Measurements from ENCODE around the gene DNAJC15. TPM values are rescaled to one million over a fixed set of nuclear protein-coding genes. Genes with fewer than 3 reads are reported as not detected.

Gene DNAJC15
- total and polyA plus RNA-seq, 2 of the 4 experiments (the other 2 are of a cell fraction): 7.0 to 22.0 TPM

DNA sequence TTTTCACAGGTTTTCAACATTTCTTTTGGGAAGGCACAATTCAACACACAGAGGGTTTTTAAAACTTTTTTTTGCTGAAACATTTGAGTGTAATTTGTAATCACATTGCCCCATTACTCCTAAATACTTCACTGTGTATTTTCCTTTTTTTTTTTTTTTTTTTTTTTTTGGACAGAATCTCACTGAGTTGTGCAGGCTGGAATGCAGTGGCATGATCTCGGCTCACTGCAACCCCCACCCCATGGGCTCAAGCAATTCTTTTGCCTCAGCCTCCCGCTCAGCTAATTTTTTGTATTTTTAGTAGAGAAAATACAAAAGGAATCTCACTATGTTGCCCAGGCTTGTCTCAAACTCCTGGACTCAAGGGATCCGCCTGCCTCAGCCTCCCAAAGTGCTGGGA lies 14.8 kb upstream of the DNAJC15 start:
- no peaks in the 10 kb centered on the region for H3K36me3 ChIP-seq (ENCODE audit: control insufficient read depth, insufficient read depth, low read length)
- H2BK20ac ChIP-seq (ENCODE audit: low read depth, low read length): peak overlapping the region; percentile 91
- peak overlapping the region; percentile 86 for H3K14ac ChIP-seq (replicated peaks; ENCODE audit: low read depth, low read length)
- no peaks in the 10 kb centered on the region for H3K79me1 ChIP-seq (ENCODE audit: low read depth in 1 of 2, low read length in 2 of 2)
- H3K23ac ChIP-seq (ENCODE audit: low read depth, low read length): no peak overlapping the region
- no peak overlapping the region for H3K9ac ChIP-seq (ENCODE audit: low read depth, low read length)
- H4K91ac ChIP-seq (ENCODE audit: insufficient read depth, low read depth, low read length): peak overlapping the region; percentile 75
- ATAC-seq (ENCODE audit: low read depth): no peak
- H4K20me1 ChIP-seq (ENCODE audit: insufficient read depth, low read length): no peaks in the 10 kb centered on the region
- H2AFZ ChIP-seq (replicated peaks; ENCODE audit: low read length, poor library complexity): no peak overlapping the region
- peak overlapping the region; percentile 34 for H2BK5ac ChIP-seq (ENCODE audit: low read depth, low read length, poor library complexity, severe bottlenecking)
- H3K4me1 ChIP-seq (ENCODE audit: control insufficient read depth, insufficient read depth, low read length): peaks cover 20% of the 10 kb centered on the region
- TF ChIP-seq SMC3 (IDR thresholded peaks at IDR 0.05; ENCODE audit: low read depth, low read length) (no peak), RCOR1 (IDR thresholded peaks at IDR 0.05; ENCODE audit: insufficient replicate concordance, low read length) (no peak), BHLHE40 (IDR thresholded peaks at IDR 0.05; ENCODE audit: low read depth, low read length) (no peak), CHD1 (IDR thresholded peaks at IDR 0.05; ENCODE audit: low read depth, low read length) (no peak), NFE2L2 (IDR thresholded peaks at IDR 0.05; ENCODE audit: low read depth, low read length) (no peak), MAFK (IDR thresholded peaks at IDR 0.05; ENCODE audit: low read depth, low read length) (no peak), MAZ (IDR thresholded peaks at IDR 0.05; ENCODE audit: borderline replicate concordance, low read depth, low read length) (no peak), CEBPB (IDR thresholded peaks at IDR 0.05; ENCODE audit: low read depth, low read length) (no peak), RFX5 (IDR thresholded peaks at IDR 0.05; ENCODE audit: low read depth, low read length) (no peak), MXI1 (IDR thresholded peaks at IDR 0.05; ENCODE audit: borderline replicate concordance, low read depth, low read length) (no peak), POLR2A (IDR thresholded peaks at IDR 0.05; ENCODE audit: low read depth, low read length) (no peak), RAD21 (IDR thresholded peaks at IDR 0.05; ENCODE audit: low read length) (no peak), FOS (IDR thresholded peaks at IDR 0.05; ENCODE audit: low read depth, low read length) (no peak)
- TF ChIP-seq, protein P1, sequence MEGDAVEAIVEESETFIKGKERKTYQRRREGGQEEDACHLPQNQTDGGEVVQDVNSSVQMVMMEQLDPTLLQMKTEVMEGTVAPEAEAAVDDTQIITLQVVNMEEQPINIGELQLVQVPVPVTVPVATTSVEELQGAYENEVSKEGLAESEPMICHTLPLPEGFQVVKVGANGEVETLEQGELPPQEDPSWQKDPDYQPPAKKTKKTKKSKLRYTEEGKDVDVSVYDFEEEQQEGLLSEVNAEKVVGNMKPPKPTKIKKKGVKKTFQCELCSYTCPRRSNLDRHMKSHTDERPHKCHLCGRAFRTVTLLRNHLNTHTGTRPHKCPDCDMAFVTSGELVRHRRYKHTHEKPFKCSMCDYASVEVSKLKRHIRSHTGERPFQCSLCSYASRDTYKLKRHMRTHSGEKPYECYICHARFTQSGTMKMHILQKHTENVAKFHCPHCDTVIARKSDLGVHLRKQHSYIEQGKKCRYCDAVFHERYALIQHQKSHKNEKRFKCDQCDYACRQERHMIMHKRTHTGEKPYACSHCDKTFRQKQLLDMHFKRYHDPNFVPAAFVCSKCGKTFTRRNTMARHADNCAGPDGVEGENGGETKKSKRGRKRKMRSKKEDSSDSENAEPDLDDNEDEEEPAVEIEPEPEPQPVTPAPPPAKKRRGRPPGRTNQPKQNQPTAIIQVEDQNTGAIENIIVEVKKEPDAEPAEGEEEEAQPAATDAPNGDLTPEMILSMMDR (conservative IDR thresholded peaks at IDR 0.05; ENCODE audit: low read depth, low read length): no peak
- TF ChIP-seq, protein P2, sequence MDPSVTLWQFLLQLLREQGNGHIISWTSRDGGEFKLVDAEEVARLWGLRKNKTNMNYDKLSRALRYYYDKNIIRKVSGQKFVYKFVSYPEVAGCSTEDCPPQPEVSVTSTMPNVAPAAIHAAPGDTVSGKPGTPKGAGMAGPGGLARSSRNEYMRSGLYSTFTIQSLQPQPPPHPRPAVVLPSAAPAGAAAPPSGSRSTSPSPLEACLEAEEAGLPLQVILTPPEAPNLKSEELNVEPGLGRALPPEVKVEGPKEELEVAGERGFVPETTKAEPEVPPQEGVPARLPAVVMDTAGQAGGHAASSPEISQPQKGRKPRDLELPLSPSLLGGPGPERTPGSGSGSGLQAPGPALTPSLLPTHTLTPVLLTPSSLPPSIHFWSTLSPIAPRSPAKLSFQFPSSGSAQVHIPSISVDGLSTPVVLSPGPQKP (IDR thresholded peaks at IDR 0.05; ENCODE audit: borderline replicate concordance, low read depth, low read length): no peak
- TF ChIP-seq, protein P3, sequence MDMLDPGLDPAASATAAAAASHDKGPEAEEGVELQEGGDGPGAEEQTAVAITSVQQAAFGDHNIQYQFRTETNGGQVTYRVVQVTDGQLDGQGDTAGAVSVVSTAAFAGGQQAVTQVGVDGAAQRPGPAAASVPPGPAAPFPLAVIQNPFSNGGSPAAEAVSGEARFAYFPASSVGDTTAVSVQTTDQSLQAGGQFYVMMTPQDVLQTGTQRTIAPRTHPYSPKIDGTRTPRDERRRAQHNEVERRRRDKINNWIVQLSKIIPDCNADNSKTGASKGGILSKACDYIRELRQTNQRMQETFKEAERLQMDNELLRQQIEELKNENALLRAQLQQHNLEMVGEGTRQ (IDR thresholded peaks at IDR 0.05; ENCODE audit: low read depth, low read length): no peak
- peak overlapping the region; percentile 83 for H4K5ac ChIP-seq (ENCODE audit: low read depth, low read length)
- peak overlapping the region; percentile 84 for H2BK120ac ChIP-seq (ENCODE audit: low read depth, low read length)
- in situ Hi-C loops (cut with MboI; ENCODE audit: low sequenced_read_pairs) (no loop called here), intact Hi-C loops (cut with micrococcal nuclease) (no loop called here), dilution Hi-C loops (cut with HindIII; ENCODE audit: low sequenced_read_pairs, unreplicated experiment) (no loop called here)
- no peak overlapping the region for H3K56ac ChIP-seq (ENCODE audit: extremely low read depth, insufficient read depth, low read length)
- no peak overlapping the region for H3K4me3 ChIP-seq (ENCODE audit: insufficient read depth, low read depth, low read length)
- no peak overlapping the region for H2AK9ac ChIP-seq (replicated peaks; ENCODE audit: low read depth, low read length, poor library complexity)
- WGBS, 2 experiments (ENCODE audit: extremely low coverage in 2 of 2, insufficient read length in 1 of 2): no CpG with 5 or more reads among the region's 3 CpGs
- no peak overlapping the region for H3K4me2 ChIP-seq (ENCODE audit: low read depth, low read length)
- BruUV-seq (replicated peaks): no TSS peak
- H3K9me1 ChIP-seq (ENCODE audit: insufficient read depth, low read length): peaks cover 13% of the 10 kb centered on the region
- H2AK5ac ChIP-seq (ENCODE audit: low read depth, low read length): peak overlapping the region; percentile 77
- no peaks in the 10 kb centered on the region for H3K9me3 ChIP-seq (ENCODE audit: control insufficient read depth, insufficient read depth, low read length)
- H3K18ac ChIP-seq (ENCODE audit: low read depth, low read length): peak overlapping the region; percentile 71; the same call in 1 of the 2 replicates
- H3K27ac ChIP-seq (ENCODE audit: insufficient read depth, low read length): no peak overlapping the region
- H3K27me3 ChIP-seq (ENCODE audit: control insufficient read depth, insufficient read depth, low read length): no peaks in the 10 kb centered on the region
- peak overlapping the region; percentile 76; the same call in 2 of the 3 replicates for H2BK15ac ChIP-seq (ENCODE audit: low read depth, low read length)
- DNase-seq: no peak
- ChIA-PET POLR2A (ENCODE audit: unreplicated experiment) (no interaction called here), CTCF (interaction anchor here (0.6 kb wide), 1 partner anchor 50 kb away, joined by 4 read pairs; no protein-coding TSS in a partner anchor)
- H4K8ac ChIP-seq (ENCODE audit: low read depth in 2 of 2, low read length in 2 of 2): peak overlapping the region; percentile 49 to 58
- H3K4ac ChIP-seq (ENCODE audit: low read depth, low read length): peak overlapping the region; percentile 79
